Activated CD8-positive, alpha-beta memory T cell treated with anti-CD3 and anti-CD28 coated beads for 48 hours (primary cell): ENCODE measurements around the gene CNTFR.

Source experiments
- DNase-seq, 3 experiments: peaks; one replicate each; pipeline ENCODE4 v3.0.0-alpha.2; 2020; ENCODE audit warnings: low read depth in 2 of 3, low spot score in 2 of 3

The CNTFR gene

DNA sequence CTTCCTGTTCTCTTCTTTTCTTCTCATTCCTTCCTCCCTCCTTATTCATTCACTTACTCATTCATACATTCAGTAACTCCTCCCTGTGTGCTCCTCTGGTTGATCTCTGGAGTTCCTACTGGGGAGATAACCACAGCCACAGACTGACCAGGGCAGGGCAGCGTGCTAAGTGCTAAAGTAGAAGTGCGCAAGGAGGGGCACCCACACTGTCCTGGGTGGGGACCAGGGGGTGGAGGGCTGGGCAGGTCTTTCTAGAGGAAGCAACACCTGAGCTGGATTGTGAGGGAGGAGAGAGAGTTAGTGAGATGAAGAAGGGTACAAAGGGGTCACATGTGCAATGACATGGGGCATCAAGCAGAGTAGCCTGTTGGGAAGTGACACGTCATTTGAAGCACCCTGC lies 80.6 kb downstream of the CNTFR start:
- no peak for DNase-seq

DNA sequence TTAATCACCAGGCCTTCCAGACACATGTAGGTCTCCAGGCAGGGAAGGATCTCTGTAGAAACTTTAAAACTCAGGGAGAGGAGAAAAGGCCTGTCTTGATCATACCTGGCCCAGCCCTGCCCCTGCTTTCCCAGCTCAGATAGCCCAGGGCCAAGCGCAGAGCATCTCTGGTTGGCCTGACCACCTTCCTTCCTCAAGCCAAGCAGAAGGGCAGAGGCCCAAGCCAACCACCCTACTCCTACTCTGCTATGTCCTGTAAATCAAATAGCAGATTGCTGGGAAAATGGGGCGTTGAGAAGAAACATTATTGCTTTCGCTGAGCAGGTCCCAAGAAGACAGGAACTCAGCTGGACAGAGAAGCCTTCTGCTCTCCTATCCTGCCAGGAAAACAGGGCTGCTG lies 81.1 kb downstream of the CNTFR start:
- DNase-seq, result no peak

DNA sequence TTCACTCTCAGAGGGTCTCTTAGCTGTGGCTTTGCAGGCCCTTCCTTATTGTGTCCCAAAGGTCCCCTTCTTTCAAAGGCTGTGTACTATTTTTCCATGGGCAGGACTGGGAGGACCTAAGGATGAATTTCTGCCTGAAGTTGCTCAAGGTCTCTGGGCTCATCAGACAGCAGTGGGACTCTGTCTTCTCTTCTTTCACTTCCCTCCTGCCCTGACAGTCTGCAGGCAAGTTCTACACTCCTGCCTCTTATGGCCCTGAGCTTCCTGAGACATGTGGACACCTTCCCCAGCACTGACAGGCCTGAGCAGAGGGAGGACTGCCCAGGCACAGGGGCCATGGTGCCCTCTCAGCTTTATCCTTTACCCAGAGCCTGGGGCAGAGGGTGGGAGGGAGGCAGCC lies 81.6 kb downstream of the CNTFR start:
- DNase-seq, result no peak

DNA sequence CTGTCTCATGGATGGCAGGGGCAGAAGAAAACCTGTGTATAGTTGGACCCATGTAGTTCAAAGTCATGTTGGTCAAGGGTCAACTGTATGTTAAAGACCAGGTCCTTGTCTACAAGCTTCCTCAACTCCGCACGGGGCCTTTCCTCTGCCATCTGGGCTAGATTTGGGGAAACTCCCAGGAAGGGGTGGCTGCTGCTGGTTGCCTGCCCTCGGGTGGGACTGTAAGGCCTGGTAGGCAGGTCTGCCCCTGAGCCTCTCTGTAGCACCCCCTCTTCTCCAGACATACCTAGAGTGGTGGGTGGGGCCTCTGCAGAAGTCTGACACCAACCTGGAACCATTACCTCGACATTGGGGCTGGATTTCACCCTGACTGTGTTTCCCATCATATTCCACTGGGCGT lies 82.0 kb downstream of the CNTFR start:
- DNase-seq, result no peak

GRCh38 chr9:34506623-34507022 lies 82.9 kb downstream of the CNTFR start:
- DNase-seq, result no peak

GRCh38 chr9:34505370-34506120 lies 84.0 kb downstream of the CNTFR start:
- DNase-seq, result no peak

GRCh38 chr9:34503406-34503805 lies 86.1 kb downstream of the CNTFR start:
- no peak for DNase-seq

DNA sequence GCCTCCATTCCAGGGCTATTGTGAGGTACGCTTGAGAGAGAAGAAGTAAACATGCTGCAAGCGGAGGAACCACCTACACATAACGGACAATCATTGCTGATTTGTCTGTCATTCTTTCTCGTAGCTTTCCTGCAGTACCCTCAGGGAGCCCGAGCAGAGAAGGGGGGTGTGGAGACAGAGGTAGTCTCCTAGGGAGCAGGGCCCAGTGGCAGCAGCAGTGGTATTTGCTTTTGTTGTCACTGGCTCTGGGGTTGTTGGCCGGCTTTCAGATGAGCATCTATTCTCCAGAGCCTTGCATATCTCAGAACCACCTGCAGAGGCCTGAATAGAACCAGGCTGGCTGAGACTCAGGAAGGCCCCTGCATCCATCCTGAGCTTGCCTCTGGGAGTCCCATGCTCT lies 86.6 kb downstream of the CNTFR start:
- no peak for DNase-seq

DNA sequence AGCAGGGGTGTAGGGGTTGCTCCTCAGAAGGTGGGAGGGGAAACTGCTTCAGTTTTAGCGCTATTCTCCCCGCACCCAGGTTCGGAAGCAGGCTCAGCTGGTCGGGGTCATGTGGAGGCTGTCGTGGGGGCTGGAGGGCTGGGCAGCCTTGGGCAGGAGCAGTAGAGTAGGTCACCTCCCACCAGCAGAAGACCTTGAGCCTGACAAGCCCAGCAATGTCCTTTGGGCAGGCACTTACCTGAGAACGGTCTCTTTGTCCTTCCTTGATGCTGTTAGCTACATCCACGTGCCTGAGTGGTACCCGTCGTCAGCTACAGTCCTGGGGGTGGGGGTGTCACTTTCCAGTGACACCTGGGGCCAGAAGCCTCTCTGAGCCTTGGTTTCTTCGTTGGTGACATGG lies 87.1 kb downstream of the CNTFR start:
- no peak for DNase-seq

DNA sequence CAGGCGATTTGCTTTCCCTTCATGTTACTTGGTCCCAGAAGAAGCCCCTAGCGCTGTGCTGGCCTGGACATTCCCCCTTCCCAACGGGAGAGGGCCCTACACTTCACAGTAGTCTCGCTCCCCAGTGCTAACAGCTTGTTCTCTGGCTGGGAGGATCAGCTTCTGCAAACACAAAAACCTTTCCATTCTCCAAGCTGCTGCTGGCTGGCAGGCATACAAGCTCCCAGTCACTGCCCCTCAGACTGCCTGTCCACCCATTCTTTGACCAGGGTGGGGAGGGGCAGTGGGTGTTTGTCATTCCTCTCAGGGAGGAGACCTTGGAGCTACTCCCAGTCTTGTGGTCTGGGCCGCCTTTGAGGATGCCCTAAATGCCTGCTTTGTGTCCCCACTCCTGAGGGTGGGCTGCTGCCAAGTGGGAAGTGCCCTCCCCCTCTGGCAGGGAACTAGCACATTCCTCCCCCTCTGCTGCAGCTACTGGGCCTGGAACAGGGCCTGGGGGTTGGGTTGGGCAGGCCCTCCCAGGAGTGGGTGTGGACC lies 87.6 kb downstream of the CNTFR start:
- no peak for DNase-seq
